Caco-2 (cell line): ENCODE measurements around the gene RNF41. TPM values are rescaled to one million over a fixed set of nuclear protein-coding genes. Genes with fewer than 3 reads are reported as not detected.
A peak's percentile ranks its signal among the peaks of the same experiment; 100 is the strongest.

Experiments used
- BruUV-seq: library from RNA; stranded (reverse); fragments of 400-500 nt; replicated peaks from 2 replicates; lab custom pipeline; 2021; lab: Mats Ljungman, UMichigan
- CTCF ChIA-PET: fragments of 300-600 bp; sonication (Branson Sonifier 250); formaldehyde crosslinking; loops from one replicate; lab custom pipeline; 2022; ENCODE audit warnings: antibody characterized with exemption; lab: Charles Lee
- POLR2A ChIA-PET: fragments of 300-600 bp; sonication (Branson Sonifier 250); formaldehyde crosslinking; loops from one replicate; lab custom pipeline; 2022; ENCODE audit warnings: antibody characterized with exemption; lab: Charles Lee
- DNase-seq, 2 experiments: peaks; one replicate each; pipeline versions ENCODE4 v3.0.0 to v3.0.0-alpha.2; 2020 to 2022
- H3K27me3 ChIP-seq: replicated peaks from 2 replicates; pipeline ENCODE4 v1.6.0; 2011; ENCODE audit warnings: low read length; ENCODE audit not compliant: control insufficient read depth, insufficient read depth
- H3K36me3 ChIP-seq: 2 replicates; pipeline ENCODE4 v1.5.1; 2011; ENCODE audit warnings: low read length; ENCODE audit not compliant: control insufficient read depth, insufficient read depth
- H3K4me1 ChIP-seq: fragments of 250-450 bp; sonication (Bioruptor Pico); 2 replicates; pipeline ENCODE4 v1.5.1; 2020; ENCODE audit warnings: mild to moderate bottlenecking
- H3K4me3 ChIP-seq: 2 replicates; pipeline ENCODE4 v1.5.1; 2011; ENCODE audit warnings: low read depth, mild to moderate bottlenecking, control low read depth, low read length
- H3K9me3 ChIP-seq: fragments of 250-450 bp; sonication (Bioruptor Pico); 2 replicates; pipeline ENCODE4 v1.5.1; 2020; ENCODE audit warnings: mild to moderate bottlenecking, moderate library complexity
- H3K27ac Mint-ChIP-seq: one replicate; pipeline ENCODE4 v1.8.0; 2022; ENCODE audit warnings: mixed read lengths; ENCODE audit not compliant: unreplicated experiment
- H3K27me3 Mint-ChIP-seq: one replicate; pipeline ENCODE4 v1.8.0; 2022; ENCODE audit warnings: mixed read lengths; ENCODE audit not compliant: insufficient read depth, unreplicated experiment
- H3K36me3 Mint-ChIP-seq: one replicate; pipeline ENCODE4 v1.8.0; 2022; ENCODE audit warnings: mild to moderate bottlenecking, mixed read lengths; ENCODE audit not compliant: insufficient read depth, unreplicated experiment
- H3K4me1 Mint-ChIP-seq: one replicate; pipeline ENCODE4 v1.8.0; 2022; ENCODE audit warnings: low read depth, mixed read lengths; ENCODE audit not compliant: unreplicated experiment
- H3K4me3 Mint-ChIP-seq: one replicate; pipeline ENCODE4 v1.8.0; 2022; ENCODE audit warnings: mild to moderate bottlenecking, moderate library complexity, mixed read lengths; ENCODE audit not compliant: unreplicated experiment
- H3K9me3 Mint-ChIP-seq: one replicate; pipeline ENCODE4 v1.8.0; 2022; ENCODE audit warnings: mixed read lengths; ENCODE audit not compliant: unreplicated experiment
- CTCF ChIP-seq, 2 experiments: fragments of 200-600 bp in 1 of 2; IDR thresholded peaks; 1 replicate in 1 of 2; 2 replicates in 1 of 2; pipeline versions ENCODE4 v1.5.1 to v1.8.0; 2011 to 2022; ENCODE audit warnings: antibody characterized with exemption in 1 of 2, control low read depth in 1 of 2, inconsistent platforms in 1 of 2, low read depth in 1 of 2, low read length in 1 of 2, mild to moderate bottlenecking in 1 of 2, moderate library complexity in 1 of 2; ENCODE audit not compliant: insufficient read depth in 1 of 2, severe bottlenecking in 1 of 2, unreplicated experiment in 1 of 2
- intact Hi-C: fragments of 100-400 bp; cut with micrococcal nuclease; formaldehyde crosslinking; loops from one replicate; pipeline ENCODE4 v1.10.0; 2022; ENCODE audit not compliant: unreplicated experiment
- total RNA-seq: library from RNA; stranded (reverse); gene quantifications from 2 replicates; pipeline ENCODE4 v1.2.3, GENCODE V29; 2022

RNF41 gene
- total RNA-seq, 1 experiment from 2014 or later, result 53.4 TPM

- Histone ChIP-seq H3K9me3 (no peaks in the 10 kb centered on the region), H3K36me3 (peaks cover 5% of the 10 kb centered on the region; the same call in 1 of the 2 replicates), H3K4me3 (no peak overlapping the region), H3K27me3 (no peaks in the 10 kb centered on the region), H3K4me1 (peaks cover 4% of the 10 kb centered on the region; the same call in 1 of the 2 replicates)
- Mint-ChIP-seq H3K4me3 (no peak overlapping the region), H3K36me3 (peaks cover 96% of the 10 kb centered on the region), H3K4me1 (peaks cover 20% of the 10 kb centered on the region), H3K27me3 (no peaks in the 10 kb centered on the region), H3K9me3 (no peaks in the 10 kb centered on the region), H3K27ac (no peak overlapping the region)
- intact Hi-C loops, result no loop called here
- TF ChIP-seq CTCF (IDR thresholded peaks at IDR 0.05; ENCODE audit: insufficient read depth in 1 of 2, low read depth in 1 of 2, low read length in 1 of 2, severe bottlenecking in 1 of 2, unreplicated experiment in 1 of 2), result no peak
- POLR2A ChIA-PET, result interaction anchor here (0.6 kb wide), 1 partner anchor 151 kb away, joined by 3 read pairs; no protein-coding TSS in a partner anchor
- DNase-seq, result no peak
- BruUV-seq, result no TSS peak
- CTCF ChIA-PET, result no interaction called here
Observed at GRCh38 chr12:56165369-56165768, 56.4 kb downstream of the RNF41 start.

- POLR2A ChIA-PET, result no interaction called here
- BruUV-seq, result no TSS peak
Observed at GRCh38 chr12:56164345-56164729, 57.4 kb downstream of the RNF41 start.

More at GRCh38 chr12:56164345-56164729, 57.4 kb downstream of the RNF41 start:
- Mint-ChIP-seq H3K27ac (peak overlapping the region; percentile 73), H3K27me3 (no peaks in the 10 kb centered on the region), H3K4me1 (peaks cover 27% of the 10 kb centered on the region), H3K4me3 (no peak overlapping the region), H3K9me3 (no peaks in the 10 kb centered on the region), H3K36me3 (peaks cover 96% of the 10 kb centered on the region)
- Histone ChIP-seq H3K4me3 (no peak overlapping the region), H3K4me1 (peaks cover 14% of the 10 kb centered on the region), H3K9me3 (no peaks in the 10 kb centered on the region), H3K27me3 (no peaks in the 10 kb centered on the region), H3K36me3 (peaks cover 3% of the 10 kb centered on the region; the same call in 1 of the 2 replicates)
- no peak for TF ChIP-seq CTCF (IDR thresholded peaks at IDR 0.05; ENCODE audit: insufficient read depth in 1 of 2, low read depth in 1 of 2, low read length in 1 of 2, severe bottlenecking in 1 of 2, unreplicated experiment in 1 of 2)
- CTCF ChIA-PET, result no interaction called here
- intact Hi-C loops, result no loop called here
- DNase-seq, result no peak
